GM12878 (cell line): ENCODE data around the gene SLU7. TPM values are rescaled to one million over a fixed set of nuclear protein-coding genes. Genes with fewer than 3 reads are reported as not detected.
A peak's percentile ranks its signal among the peaks of the same experiment; 100 is the strongest.

Experiments used
- ATF3 ChIP-seq: IDR thresholded peaks from 2 replicates; pipeline ENCODE4 v1.6.1; 2011; ENCODE audit warnings: low read depth, mild to moderate bottlenecking, low read length, moderate library complexity, borderline replicate concordance; ENCODE audit errors: extremely low read depth
- KLF5 ChIP-seq: fragments of 450-650 bp; IDR thresholded peaks from 2 replicates; pipeline ENCODE4 v1.6.1; 2014; ENCODE audit warnings: mild to moderate bottlenecking; ENCODE audit not compliant: partially characterized antibody
- MYC ChIP-seq: IDR thresholded peaks from 2 replicates; pipeline ENCODE4 v1.6.1; 2011; ENCODE audit warnings: mild to moderate bottlenecking, low read length, moderate library complexity, inconsistent platforms; ENCODE audit not compliant: insufficient read depth, insufficient replicate concordance, insufficient read length, severe bottlenecking
- NFIC ChIP-seq: IDR thresholded peaks from 2 replicates; pipeline ENCODE4 v1.6.1; 2012; ENCODE audit warnings: low read depth, mild to moderate bottlenecking, inconsistent platforms, low read length, moderate library complexity
- NKRF ChIP-seq: fragments of 450-650 bp; conservative IDR thresholded peaks from 2 replicates; pipeline ENCODE4 v1.6.1; 2017; ENCODE audit warnings: mild to moderate bottlenecking, moderate library complexity
- NR2F1 ChIP-seq: fragments of 450-650 bp; conservative IDR thresholded peaks from 2 replicates; pipeline ENCODE4 v1.6.1; 2017; ENCODE audit warnings: mild to moderate bottlenecking
- POLR2AphosphoS5 ChIP-seq: IDR thresholded peaks from 2 replicates; pipeline ENCODE4 v1.6.1; 2011; ENCODE audit warnings: mild to moderate bottlenecking, low read length, inconsistent platforms
- ZNF24 ChIP-seq: fragments of 450-650 bp; IDR thresholded peaks from 2 replicates; pipeline ENCODE4 v1.6.1; 2017; ENCODE audit warnings: antibody characterized with exemption, mild to moderate bottlenecking
- polyA plus RNA-seq, 11 experiments: library from polyadenylated mRNA; depleted of rRNA in 4 of 11; unstranded in 6 of 11; stranded (reverse) in 5 of 11; fragments of >200 nt; fragmentation: Nextera tagmentation in 4 of 11; fragmentation: Illumina TruSeq in 1 of 11; extraction: Ambion mirVana in 4 of 11; extraction: Trizol in 1 of 11; gene quantifications; 1 replicate in 1 of 11; 2 replicates in 10 of 11; pipeline versions ENCODE4 v1.2.1 to v1.2.3, GENCODE V29; 2011 to 2016; ENCODE audit warnings: inconsistent platforms in 2 of 11, missing spikeins in 2 of 11, low read depth in 1 of 11
- total RNA-seq, 4 experiments: library from RNA; depleted of rRNA in 3 of 4; stranded (reverse); fragments of >200 nt in 3 of 4; fragmentation: Illumina TruSeq in 1 of 4; extraction: Trizol in 1 of 4; gene quantifications; 2 replicates each; pipeline versions ENCODE4 v1.2.1 to v1.2.3, GENCODE V29; 2013 to 2021

SLU7 gene
- total and polyA plus RNA-seq, 10 of the 15 experiments (the other 5 are each of a cell fraction or from before 2014, with no cell fraction given) = 32.7 to 55.2 (median 46.6) TPM

DNA sequence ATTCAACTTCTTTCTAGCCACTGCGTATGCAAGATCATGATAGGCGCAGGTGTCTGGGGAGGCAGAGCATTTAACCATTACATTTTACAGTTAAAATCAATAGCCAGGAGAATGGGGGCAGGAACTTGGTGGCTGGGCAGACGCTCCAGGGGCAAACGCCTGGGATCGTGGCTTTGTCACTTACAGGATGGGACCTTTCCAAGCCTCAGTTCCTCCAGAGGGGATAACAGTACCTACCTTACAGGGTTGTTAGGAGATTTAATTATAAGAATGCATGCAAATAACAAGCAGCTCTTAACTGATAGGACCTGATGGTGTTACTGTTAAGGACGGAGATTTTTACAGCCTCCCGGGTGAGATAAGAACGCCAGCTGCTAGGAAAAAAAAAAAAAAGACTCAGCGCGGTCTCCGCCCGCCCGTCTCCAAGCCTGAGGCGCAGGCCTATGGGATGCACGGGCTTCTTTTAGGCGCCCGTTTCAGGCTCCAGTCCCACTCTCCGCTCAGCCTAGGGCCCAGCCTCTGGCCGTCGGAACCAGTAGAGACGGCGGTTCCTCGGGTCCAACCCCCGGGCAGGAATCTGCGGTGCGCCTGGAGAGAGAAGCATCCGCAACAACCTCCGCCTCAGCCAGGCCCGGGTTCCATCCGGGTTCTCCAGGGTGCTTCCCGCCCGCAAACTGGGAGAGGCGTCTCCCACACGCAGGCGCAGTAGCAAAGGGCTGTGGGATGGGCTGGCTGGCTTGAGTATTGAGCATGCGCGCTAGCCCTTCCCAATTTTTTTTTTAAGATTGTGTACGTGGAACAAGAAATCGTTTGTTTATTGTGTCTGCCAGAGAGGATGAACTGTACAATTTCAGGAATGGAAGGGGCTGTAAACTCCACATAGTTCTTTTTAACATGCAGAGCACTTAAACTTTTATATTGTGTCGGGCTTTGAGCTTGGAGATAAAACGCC lies 19.2 kb downstream of the SLU7 start, which contains the start of gene FAM200C (continued):
- no peak for TF ChIP-seq ATF3
- no peak for TF ChIP-seq NFIC
- no peak for TF ChIP-seq NR2F1
- no peak for TF ChIP-seq KLF5
- no peak for TF ChIP-seq NKRF
- TF ChIP-seq ZNF24 = no peak
- no peak for TF ChIP-seq MYC
- TF ChIP-seq POLR2AphosphoS5 = peak; percentile 79
- TF ChIP-seq, all 136 proteins: peak for 27
